ENCODE results near the gene INSRR. TPM values are rescaled to one million over a fixed set of nuclear protein-coding genes. Genes with fewer than 3 reads are reported as not detected.

Gene INSRR
- total and polyA plus RNA-seq, 9 of the 15 experiments (the other 6 are each of a cell fraction or from before 2014, with no cell fraction given): 0.03 to 0.18 (median 0.06) TPM; not detected in 3

- TF ChIP-seq PRDM10 (IDR thresholded peaks at IDR 0.05; ENCODE audit: partially characterized antibody): peak; percentile 88
- no peak for TF ChIP-seq YY1 (IDR thresholded peaks at IDR 0.05; ENCODE audit: borderline replicate concordance in 1 of 3, control insufficient read depth in 1 of 3, extremely low read depth in 1 of 3, insufficient read depth in 3 of 3, insufficient read length in 1 of 3, insufficient replicate concordance in 2 of 3, low read depth in 1 of 3, low read length in 2 of 3)
- no peak for TF ChIP-seq HMG20B (CRISPR knock-in tag; IDR thresholded peaks at IDR 0.05)
- no peak for TF ChIP-seq PHF20 (IDR thresholded peaks at IDR 0.05; ENCODE audit: partially characterized antibody)
- TF ChIP-seq ZNF766 (CRISPR knock-in tag; conservative IDR thresholded peaks at IDR 0.05): no peak
- no peak for TF ChIP-seq SRSF9 (IDR thresholded peaks at IDR 0.05; ENCODE audit: borderline replicate concordance, low read depth, low read length)
- TF ChIP-seq ZNF707 (CRISPR knock-in tag; conservative IDR thresholded peaks at IDR 0.05): no peak
- TF ChIP-seq TCF7L2 (IDR thresholded peaks at IDR 0.05; ENCODE audit: low read depth, low read length): no peak
- no peak for TF ChIP-seq ZBTB49 (CRISPR knock-in tag; IDR thresholded peaks at IDR 0.05; ENCODE audit: borderline replicate concordance)
- TF ChIP-seq ZNF583 (CRISPR knock-in tag; IDR thresholded peaks at IDR 0.05): no peak
- TF ChIP-seq MAFG (tag; conservative IDR thresholded peaks at IDR 0.05): no peak
- no peak for TF ChIP-seq ELK3 (CRISPR knock-in tag; IDR thresholded peaks at IDR 0.05)
- no peak for TF ChIP-seq BRD9 (IDR thresholded peaks at IDR 0.05; ENCODE audit: low read depth, partially characterized antibody)
- TF ChIP-seq MAZ (CRISPR knock-in tag; conservative IDR thresholded peaks at IDR 0.05 in 1 of 2, IDR thresholded peaks at IDR 0.05 in 1 of 2): peak in 1 of 2 experiments; percentile 57; a peak in 1 of 4 replicates
- TF ChIP-seq ZNF695 (CRISPR knock-in tag; IDR thresholded peaks at IDR 0.05): no peak
- TF ChIP-seq MCM5 (IDR thresholded peaks at IDR 0.05; ENCODE audit: low read depth): no peak
- 0 out of 2 replicates have a peak, but pooled peaks have one; percentile 45 for TF ChIP-seq CXXC5 (CRISPR knock-in tag; IDR thresholded peaks at IDR 0.05)
- no peak for TF ChIP-seq MBD1 (CRISPR knock-in tag; IDR thresholded peaks at IDR 0.05)
- no peak for TF ChIP-seq ZNF197 (CRISPR knock-in tag; IDR thresholded peaks at IDR 0.05; ENCODE audit: low read depth)
Measured at GRCh38 chr1:156858959-156859522, at the start of gene INSRR (continued).

Measured in K562 (cell line).